ENCODE data around the gene GSTM1.

- TF ChIP-seq ZNF384 (IDR thresholded peaks at IDR 0.05; ENCODE audit: borderline replicate concordance, low read depth, low read length) (no peak), RBBP5 (conservative IDR thresholded peaks at IDR 0.05) (no peak)
Observed at GRCh38 chr1:109671067-109671466, 16.6 kb upstream of the GSTM1 start.

Data from GM12878 (cell line).